Thoracic aorta (tissue), 2 donors: Measurements from ENCODE around the gene TICAM1. TPM values are rescaled to one million over a fixed set of nuclear protein-coding genes. Genes with fewer than 3 reads are reported as not detected.
"Not testable (repeated sequence)": the region's sequence is repeated elsewhere in the genome, so short reads cannot be mapped to it uniquely, and the experiment has no call there.

Experiments
- ATAC-seq: fragments of 150-250 bp; one replicate; pipeline ENCODE4 v1.8.0; 2017; ENCODE audit warnings: low read depth; ENCODE audit not compliant: insufficient number of reproducible peaks, low FRiP score
- DNase-seq: peaks from one replicate; pipeline ENCODE4 v3.0.0-alpha.2; 2020; ENCODE audit warnings: low spot score
- H3K27ac ChIP-seq, 2 donors: fragments of 200-600 bp; sonication (generic); 1 replicate in 1 of 2; 2 replicates in 1 of 2; pipeline ENCODE4 v1.5.1; 2016; ENCODE audit warnings: mild to moderate bottlenecking in 2 of 2, moderate library complexity in 2 of 2
- H3K27me3 ChIP-seq: fragments of 200-600 bp; sonication (generic); replicated peaks from 2 replicates; pipeline ENCODE4 v1.6.0; 2016; ENCODE audit warnings: mild to moderate bottlenecking; ENCODE audit not compliant: insufficient read depth
- H3K36me3 ChIP-seq: fragments of 200-600 bp; sonication (generic); one replicate; pipeline ENCODE4 v1.5.1; 2016
- H3K4me1 ChIP-seq, 2 donors: fragments of 200-600 bp; sonication (generic); 1 replicate in 1 of 2; 2 replicates in 1 of 2; pipeline versions ENCODE4 v1.5.1 to v1.6.0; 2016; ENCODE audit warnings: low read depth in 2 of 2, mild to moderate bottlenecking in 1 of 2; ENCODE audit not compliant: control insufficient read depth in 1 of 2
- H3K4me3 ChIP-seq: fragments of 200-600 bp; sonication (generic); 2 replicates; pipeline ENCODE4 v1.5.1; 2016; ENCODE audit warnings: mild to moderate bottlenecking
- H3K9me3 ChIP-seq: fragments of 200-600 bp; sonication (generic); 2 replicates; pipeline ENCODE4 v1.5.1; 2016
- CTCF ChIP-seq: fragments of 200-600 bp; sonication (generic); IDR thresholded peaks from one replicate; pipeline ENCODE4 v1.5.1; 2019; ENCODE audit warnings: antibody characterized with exemption
- total RNA-seq, 2 donors: library from RNA; depleted of rRNA; stranded (reverse); fragments of >200 nt; gene quantifications; one replicate each; pipeline versions ENCODE4 v1.1.0 to v1.2.3, GENCODE V29; 2016

TICAM1 gene
- total RNA-seq, 2 donors from 2014 or later, result 10.0 to 14.0 TPM

GRCh38 chr19:4843647-4843965 lies 12.1 kb upstream of the TICAM1 start:
- no peak for DNase-seq
- no peaks in the 10 kb centered on the region for H3K9me3 ChIP-seq
- peaks cover 4 to 12% of the 10 kb centered on the region in 2 donors for H3K4me1 ChIP-seq
- H3K27ac ChIP-seq, result no peak overlapping the region
- ATAC-seq, result no peak
- no peaks in the 10 kb centered on the region for H3K27me3 ChIP-seq
- peaks cover 45% of the 10 kb centered on the region for H3K36me3 ChIP-seq
- no peak overlapping the region for H3K4me3 ChIP-seq
- TF ChIP-seq CTCF, result no peak

- Histone ChIP-seq H3K36me3 (peaks cover 25% of the 10 kb centered on the region), H3K27me3 (no peaks in the 10 kb centered on the region), H3K9me3 (no peaks in the 10 kb centered on the region), H3K4me3 (no peak overlapping the region), H3K4me1 (no peaks in the 10 kb centered on the region), H3K27ac (no peak overlapping the region)
- ATAC-seq, result no peak
- DNase-seq, result no peak
- TF ChIP-seq CTCF, result no peak
Observed at GRCh38 chr19:4839192-4839591, 7.7 kb upstream of the TICAM1 start.

DNA sequence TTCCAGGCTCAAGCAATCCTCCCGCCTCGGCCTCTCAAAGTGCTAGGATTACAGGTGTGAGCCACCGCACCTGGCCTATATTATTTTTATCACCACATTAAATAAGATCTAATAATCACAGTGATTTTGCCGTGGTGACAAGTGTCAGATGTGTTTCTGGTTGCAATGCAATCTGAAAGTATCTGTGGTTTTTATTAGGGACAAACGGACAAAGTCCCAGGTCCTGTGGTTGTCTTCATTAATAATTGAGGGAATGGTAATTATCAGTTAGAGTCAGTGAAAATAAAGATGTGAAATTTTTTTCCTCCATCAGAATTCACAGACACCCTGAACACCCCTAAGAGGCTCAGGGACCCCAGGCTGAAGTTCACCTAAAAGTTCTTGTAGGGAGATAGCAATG lies 1.3 kb upstream of the TICAM1 start:
- no peak overlapping the region for H3K4me3 ChIP-seq
- no peak overlapping the region for H3K27ac ChIP-seq
- no peak for ATAC-seq
- H3K36me3 ChIP-seq, result no peaks in the 10 kb centered on the region
- no peak for TF ChIP-seq CTCF
- peaks cover 16 to 17% of the 10 kb centered on the region in 2 donors for H3K4me1 ChIP-seq
- H3K9me3 ChIP-seq, result no peaks in the 10 kb centered on the region
- no peak for DNase-seq
- H3K27me3 ChIP-seq, result no peaks in the 10 kb centered on the region

- DNase-seq, H3K27me3 ChIP-seq, H3K9me3 ChIP-seq, ATAC-seq, H3K36me3 ChIP-seq: not testable (repeated sequence)
- H3K27ac ChIP-seq, result peak overlapping the region; percentile 91 to 94
- H3K4me1 ChIP-seq, result peaks cover 16 to 18% of the 10 kb centered on the region in 2 donors
- H3K4me3 ChIP-seq, result peak overlapping the region; percentile 93
Observed at GRCh38 chr19:4831979-4832340, 448 bp upstream of the TICAM1 start.

DNA sequence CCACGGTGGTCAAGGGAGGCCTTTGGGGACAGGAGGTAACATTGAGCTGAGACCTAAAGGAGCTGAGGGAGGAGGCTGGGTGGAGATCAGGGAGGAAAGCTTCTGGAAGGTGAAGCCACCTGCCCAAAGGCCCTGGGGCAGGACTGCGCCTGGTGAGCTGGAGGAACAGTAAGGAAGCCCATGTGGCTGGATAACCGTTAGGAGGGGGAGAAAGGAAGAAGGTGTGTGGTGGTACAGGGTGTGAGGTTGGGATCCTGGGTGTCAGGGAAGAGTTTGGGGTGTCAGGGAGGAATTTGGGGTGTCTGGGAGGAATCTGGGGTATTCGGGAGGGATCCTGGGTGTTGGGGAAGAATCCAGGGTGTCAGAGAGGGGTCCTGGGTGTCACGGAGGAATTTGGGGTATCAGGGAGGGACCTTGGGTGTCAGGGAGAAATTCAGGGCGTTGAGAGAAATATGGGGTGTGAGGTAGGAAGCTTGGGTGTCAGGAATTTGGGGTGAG lies 695 bp downstream of the TICAM1 start:
- H3K36me3 ChIP-seq, result no peaks in the 10 kb centered on the region
- peak overlapping the region; percentile 91 to 94 for H3K27ac ChIP-seq
- DNase-seq, result no peak
- no peaks in the 10 kb centered on the region for H3K9me3 ChIP-seq
- ATAC-seq, result no peak
- peaks cover 16 to 18% of the 10 kb centered on the region in 2 donors for H3K4me1 ChIP-seq
- no peak for TF ChIP-seq CTCF
- H3K27me3 ChIP-seq, result no peaks in the 10 kb centered on the region
- peak overlapping the region; percentile 93 for H3K4me3 ChIP-seq

GRCh38 chr19:4830332-4830731 lies 1.2 kb downstream of the TICAM1 start:
- no peak for TF ChIP-seq CTCF
- H3K36me3 ChIP-seq, result no peaks in the 10 kb centered on the region
- H3K9me3 ChIP-seq, result no peaks in the 10 kb centered on the region
- DNase-seq, result no peak
- no peak for ATAC-seq
- H3K4me3 ChIP-seq, result peak overlapping the region; percentile 93
- peak overlapping the region; percentile 91 to 94 for H3K27ac ChIP-seq
- H3K4me1 ChIP-seq, result peaks cover 16 to 18% of the 10 kb centered on the region in 2 donors
- H3K27me3 ChIP-seq, result no peaks in the 10 kb centered on the region
